HT1080 (cell line): ENCODE results near the gene NEK4. TPM values are rescaled to one million over a fixed set of nuclear protein-coding genes. Genes with fewer than 3 reads are reported as not detected.

Experiments used
- DNase-seq: peaks from one replicate; pipeline ENCODE4 v3.0.0-alpha.2; 2015; ENCODE audit warnings: low read depth
- total RNA-seq: library from RNA; depleted of rRNA; stranded (reverse); fragments of >200 nt; shearing (Covaris generic); gene quantifications from 2 replicates; pipeline ENCODE4 v1.2.3, GENCODE V29; 2014

Gene NEK4
- total RNA-seq, 1 experiment from 2014 or later = 25.9 TPM

DNA sequence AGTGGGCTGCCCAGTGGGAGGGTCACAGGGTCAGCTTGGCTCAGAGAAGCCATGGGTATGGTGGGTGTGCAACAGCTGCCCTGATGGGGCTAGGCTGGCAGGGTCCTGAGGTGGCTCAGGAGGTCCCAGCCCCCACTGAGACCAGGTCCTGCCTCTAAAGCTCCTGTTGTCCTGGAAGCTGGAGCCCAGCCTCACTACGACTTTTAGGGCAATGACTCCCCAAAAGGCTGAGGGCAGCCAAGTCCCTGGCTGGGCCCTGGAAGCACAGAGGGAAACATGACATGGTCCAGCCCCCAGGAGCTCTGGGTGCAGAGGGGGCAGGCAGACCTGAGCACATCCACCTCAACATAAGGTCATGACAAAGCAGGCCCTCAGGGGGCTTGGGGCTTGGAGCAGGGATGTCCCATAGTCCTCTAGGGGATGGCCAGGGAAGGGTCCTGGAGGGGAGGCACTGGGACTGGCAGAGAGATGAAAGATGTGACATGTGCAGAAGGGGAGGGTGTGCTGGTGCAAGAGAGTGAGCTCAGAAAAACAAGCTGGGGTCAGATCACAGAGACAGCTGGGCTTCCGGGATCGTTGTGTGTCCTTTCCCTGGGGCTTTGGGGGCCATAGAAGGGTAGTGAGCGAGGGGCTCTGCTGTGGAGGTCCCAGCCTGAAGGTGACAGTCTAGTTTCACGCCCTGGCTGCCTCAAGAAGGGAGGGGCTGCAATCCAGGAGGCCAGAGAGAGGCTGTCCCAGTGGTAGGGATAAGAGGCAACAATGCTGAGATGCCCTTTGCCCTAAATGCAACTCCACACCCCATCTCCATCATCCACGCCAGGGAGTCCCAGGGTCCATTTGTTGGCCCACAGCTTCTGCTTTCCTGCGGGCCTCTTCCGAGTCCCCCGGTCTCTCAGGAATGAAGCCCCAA is 23.2 kb upstream of the NEK4 start:
- no peak for DNase-seq

DNA sequence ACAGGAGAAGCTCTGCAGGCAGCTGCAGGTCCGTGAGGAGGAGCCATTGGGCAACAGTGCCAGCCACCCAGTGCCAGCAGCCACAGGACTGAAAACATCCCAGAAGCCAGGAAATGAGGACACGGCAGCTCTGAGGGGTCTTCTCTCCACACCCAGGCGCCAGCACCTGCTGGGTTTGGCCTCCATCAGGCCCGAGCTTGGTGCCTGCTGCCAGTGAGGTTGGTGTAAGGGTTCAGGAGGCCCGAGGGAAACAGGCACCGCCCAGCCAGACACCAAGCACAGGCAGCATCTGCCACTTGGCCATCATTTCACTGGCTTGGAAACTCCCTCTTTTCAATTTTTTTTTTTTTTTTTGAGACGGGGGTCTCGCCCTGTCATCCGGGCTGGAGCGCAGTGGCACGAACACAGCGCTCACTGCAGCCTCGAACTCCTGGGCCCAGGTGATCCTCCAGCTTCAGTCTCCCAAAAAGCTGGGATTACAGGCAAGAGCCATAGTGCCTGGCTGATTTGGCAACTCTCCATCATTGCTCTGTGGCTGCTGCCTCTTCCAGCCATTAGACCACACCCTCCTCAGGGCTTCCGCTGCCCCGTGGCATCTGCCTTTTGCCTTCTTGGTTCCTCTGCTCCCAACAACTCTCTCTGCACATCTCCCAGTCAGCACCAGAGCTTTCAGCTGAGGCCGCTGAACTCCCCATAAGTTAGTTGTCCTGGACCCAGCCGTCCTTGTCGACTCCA is 22.4 kb upstream of the NEK4 start:
- no peak for DNase-seq

- no peak for DNase-seq
Measured at GRCh38 chr3:52792413-52792812, 21.7 kb upstream of the NEK4 start.

DNA sequence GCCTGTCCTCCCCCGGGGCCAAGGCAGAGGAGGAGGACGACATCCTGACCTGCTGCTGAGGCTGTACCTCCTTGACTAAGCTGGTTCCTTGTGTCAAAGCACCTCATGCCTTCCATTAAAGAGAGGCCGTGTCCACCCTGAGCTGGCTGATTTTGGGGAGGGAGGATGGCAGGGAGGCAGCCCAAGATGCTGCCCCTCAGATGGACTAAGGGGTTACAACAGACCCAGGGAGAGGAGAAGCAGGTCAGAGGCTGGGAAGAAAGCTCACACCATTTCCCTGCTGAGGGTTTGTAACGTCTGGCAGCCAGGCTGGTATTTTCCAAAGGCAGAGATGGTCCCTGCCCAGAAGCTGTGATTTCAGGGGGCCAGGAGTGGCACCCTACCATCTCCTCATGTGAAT is 21.2 kb upstream of the NEK4 start:
- DNase-seq = no peak

- no peak for DNase-seq
Measured at GRCh38 chr3:52791366-52791765, 20.6 kb upstream of the NEK4 start.

DNA sequence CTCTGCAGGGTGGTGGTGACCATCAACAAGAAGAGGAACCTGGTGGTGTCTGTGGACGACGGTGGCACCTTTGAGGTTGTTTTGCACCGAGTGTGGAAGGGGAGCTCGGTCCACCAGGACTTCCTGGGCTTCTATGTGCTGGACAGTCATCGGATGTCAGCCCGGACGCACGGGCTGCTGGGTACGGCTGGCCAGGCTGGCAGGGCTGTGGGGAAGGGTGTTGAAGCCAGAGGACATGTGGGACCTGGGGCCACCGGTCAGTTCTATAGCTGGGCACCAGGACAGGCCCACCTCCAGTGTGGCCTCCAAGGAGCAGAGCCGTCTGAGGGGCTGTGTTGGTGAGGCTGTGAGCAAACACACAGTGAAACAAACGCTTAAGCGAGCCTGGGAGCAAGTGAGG is 20.0 kb upstream of the NEK4 start:
- no peak for DNase-seq

GRCh38 chr3:52790337-52790736 is 19.6 kb upstream of the NEK4 start:
- no peak for DNase-seq

DNA sequence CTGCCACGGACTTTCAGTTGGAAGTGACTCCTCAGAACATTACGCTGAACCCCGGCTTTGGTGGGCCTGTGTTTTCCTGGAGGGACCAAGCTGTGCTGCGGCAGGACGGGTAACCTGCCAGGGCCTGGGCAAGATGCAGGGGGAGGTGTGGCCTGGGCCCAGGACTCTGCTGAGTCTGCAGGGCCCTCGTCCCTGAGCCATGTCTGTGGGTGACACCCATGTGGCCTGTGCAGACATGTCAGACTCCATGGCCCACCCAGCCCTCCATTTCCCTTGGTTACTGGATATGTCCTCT is 19.0 kb upstream of the NEK4 start:
- DNase-seq = no peak

DNA sequence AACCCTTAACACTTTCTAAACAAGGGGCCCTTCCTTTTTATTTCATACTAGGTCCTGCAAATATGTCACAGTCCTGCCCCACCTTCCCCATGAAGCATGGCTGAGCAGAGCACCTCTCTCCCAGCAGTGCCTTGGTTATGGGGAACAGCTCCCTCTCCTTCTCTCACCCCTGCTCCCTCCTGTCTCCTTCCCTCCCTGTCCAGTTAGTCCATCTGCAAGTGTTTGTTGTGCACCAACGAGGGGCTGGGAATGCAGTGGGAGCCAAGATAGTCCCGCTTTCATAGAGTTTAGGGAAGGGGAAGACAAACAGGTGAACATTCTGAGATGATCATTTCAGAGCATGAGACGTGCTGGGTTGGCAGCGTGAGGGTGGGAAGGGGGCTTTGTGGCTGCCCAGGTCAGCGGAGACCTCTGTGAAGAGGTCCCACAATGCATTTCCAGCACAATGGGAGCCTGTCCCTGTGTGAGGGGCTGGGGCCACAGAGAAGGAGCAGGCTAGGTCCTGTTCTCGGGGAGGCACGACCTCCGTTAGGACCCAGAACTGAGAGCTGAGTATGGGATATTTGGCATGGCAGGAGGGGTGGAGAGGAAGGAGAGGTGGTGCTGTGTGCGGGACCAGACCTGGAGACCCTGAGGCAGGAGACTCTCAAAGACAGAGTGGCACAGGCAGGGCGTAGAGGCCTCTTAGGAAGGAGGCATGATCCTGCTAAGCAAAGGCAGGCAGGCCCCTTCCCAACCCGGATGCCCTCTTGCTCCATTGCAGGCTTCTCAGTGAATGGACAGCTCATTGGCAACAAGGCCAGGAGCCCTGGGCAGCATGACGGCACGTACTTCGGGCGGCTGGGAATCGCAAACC is 18.4 kb upstream of the NEK4 start:
- DNase-seq = no peak

GRCh38 chr3:52787672-52788625 is 17.2 kb upstream of the NEK4 start:
- DNase-seq = no peak

GRCh38 chr3:52787246-52787645 is 16.5 kb upstream of the NEK4 start:
- no peak for DNase-seq

GRCh38 chr3:52786330-52787215 is 15.8 kb upstream of the NEK4 start:
- DNase-seq = no peak

DNA sequence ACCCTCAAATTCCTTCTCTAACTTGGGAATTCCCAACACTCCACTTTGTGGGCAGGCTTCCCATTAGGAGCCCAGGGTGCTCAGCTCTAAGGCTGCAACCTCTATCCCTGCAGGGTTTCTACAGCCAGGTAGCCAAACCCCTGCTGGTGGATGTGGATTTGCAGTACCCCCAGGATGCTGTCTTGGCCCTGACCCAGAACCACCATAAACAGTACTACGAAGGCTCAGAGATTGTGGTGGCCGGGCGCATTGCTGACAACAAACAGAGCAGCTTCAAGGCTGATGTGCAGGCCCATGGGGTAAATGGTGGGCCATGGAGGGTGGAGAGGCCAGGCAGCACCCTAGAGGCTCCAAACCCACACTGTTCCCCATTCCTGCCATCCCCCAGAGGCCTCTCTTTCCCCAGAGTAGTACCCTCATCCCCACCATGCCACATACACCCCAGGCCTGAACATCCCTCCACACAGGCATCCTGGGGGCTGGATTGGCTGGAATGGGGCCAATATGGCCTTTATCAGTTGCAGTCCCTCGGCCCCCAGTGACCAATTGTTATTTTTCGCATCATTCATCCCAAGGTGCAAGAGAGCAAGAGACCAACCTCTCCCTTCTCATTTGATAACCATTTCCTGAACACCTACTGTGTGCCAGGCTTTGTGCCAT is 14.3 kb upstream of the NEK4 start:
- no peak for DNase-seq

DNA sequence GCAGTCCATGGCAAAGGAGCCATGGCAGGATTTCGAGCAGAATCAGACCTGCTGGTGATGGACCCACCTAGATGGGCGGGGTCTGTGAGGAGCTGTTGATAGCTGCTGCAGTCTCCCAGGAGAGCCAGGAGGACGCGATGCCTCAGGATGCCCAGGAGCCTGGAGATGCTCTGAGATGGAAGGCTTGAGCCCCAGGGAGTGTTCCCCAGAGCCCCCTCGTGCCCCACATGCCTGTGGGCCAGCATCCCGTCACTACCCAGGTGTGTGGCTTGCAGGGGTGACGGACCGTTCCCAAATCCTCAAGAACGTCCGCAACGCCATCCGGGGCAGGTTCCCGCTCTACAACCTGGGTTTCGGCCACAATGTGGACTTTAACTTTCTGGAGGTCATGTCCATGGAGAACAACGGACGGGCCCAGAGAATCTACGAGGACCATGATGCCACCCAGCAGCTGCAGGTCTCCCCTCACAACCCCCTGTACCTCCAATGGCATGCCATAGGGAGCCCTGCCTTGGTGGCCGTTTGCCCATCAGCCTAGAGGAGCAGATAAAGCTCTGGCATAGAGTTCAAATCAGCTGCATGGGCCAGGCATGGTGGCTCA is 13.4 kb upstream of the NEK4 start:
- DNase-seq = no peak

GRCh38 chr3:52783211-52783555 is 12.4 kb upstream of the NEK4 start:
- no peak for DNase-seq

DNA sequence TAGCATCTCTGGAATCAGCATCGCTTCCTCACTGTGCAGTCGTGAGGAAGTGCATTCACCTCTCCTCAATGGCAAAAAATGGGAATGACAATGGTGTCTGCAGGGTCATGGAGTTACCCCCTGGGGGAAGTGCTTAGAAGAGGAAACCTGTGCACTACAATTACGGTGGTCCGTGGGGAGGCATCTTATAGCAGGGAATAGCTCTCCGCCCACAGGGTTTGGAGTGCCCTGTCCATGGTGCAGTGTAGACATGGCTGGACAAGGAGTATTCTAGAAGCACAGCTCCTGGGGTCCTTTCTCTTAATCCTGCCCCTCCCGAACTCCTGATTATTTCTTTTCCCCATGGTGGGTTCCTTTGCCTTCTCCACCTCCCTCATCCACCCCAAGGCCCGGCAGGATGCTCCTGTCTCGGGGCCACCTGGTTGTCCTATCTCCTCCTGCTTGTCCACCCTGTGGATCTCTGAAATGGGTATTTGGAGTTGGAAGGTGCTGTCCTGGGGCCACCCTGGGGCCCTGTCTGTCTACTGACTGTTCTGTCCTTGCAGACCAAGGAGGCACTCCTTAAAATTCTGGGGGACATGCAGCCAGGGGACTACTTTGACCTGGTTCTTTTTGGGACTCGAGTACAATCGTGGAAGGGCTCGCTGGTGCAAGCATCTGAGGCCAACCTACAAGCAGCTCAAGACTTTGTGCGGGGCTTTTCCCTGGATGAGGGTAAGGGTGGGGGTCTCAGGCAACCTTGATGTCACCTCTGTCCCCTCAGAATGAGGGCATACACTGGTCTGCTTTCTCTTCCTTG is 11.9 kb upstream of the NEK4 start:
- DNase-seq = no peak

GRCh38 chr3:52781741-52782140 is 11.0 kb upstream of the NEK4 start:
- DNase-seq = no peak
